ENCODE results near the gene RECK. TPM values are rescaled to one million over a fixed set of nuclear protein-coding genes. Genes with fewer than 3 reads are reported as not detected.

The RECK gene
- total RNA-seq, 1 donor from 2014 or later = 4.6 TPM

DNA sequence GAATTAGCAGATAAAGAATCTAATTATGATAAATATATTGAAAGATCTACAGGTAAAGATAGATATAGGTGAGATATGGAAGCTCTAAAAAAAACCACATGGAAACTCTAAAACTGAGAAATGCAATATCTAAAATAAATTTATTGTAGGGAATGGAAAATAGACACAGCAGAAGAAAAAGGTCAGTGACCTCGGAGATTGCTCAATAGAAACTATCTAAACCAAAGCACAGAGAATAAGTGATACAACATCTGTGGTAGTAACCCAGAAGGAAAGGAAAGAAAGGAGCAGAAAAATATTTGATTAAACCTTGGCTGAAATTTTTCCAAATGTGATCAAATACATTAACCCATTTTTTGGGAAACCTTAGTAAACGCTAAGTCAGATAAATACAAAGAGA is 56.7 kb downstream of the RECK start:
- no peak for DNase-seq
- intact Hi-C loops (cut with DNase I) = loop anchor here (10.0 kb wide), 1 partner anchor 241 kb away; no protein-coding TSS in a partner anchor
- no peak for ATAC-seq (ENCODE audit: poor library complexity)

DNA sequence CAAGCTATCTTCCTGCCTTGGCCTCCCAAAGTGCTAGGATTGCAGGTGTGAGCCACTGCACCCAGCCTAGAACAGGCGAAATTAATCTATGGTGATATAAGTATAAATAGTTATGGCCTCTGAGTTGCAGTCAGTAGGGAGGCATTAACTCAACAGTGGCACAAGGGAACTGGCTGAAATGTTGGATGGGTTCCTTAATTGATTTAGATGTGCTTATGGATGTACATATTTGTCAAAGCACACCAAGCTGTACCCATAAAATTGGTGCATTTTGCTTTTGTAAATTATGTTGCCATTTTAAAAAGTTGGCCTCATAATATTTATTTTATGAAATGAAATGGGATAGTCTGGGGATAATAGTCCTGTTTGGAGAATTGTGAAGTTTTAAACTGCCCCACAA is 63.0 kb downstream of the RECK start:
- DNase-seq = no peak
- intact Hi-C loops (cut with DNase I) = loop anchor here (10.0 kb wide), 1 partner anchor 235 kb away; no protein-coding TSS in a partner anchor

DNA sequence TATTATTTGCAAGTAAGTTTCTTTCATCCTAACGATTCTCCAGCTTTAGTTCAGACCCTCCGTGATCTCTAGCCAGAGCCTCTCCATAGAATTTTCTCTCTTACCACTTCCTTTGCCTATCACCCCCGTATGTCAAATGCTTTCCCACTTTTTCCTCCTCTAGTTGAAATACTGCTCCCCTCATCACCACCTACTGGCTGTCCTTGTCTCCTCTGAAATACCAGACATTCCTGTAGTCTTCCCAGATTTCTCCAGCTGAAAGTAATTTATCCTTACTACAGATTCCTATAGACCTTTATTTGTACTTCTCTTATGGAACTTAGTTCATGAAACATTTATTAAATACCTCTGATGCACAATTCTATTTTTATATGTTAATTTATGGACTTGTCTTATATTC is 63.8 kb downstream of the RECK start:
- intact Hi-C loops (cut with DNase I) = no loop called here
- no peak for DNase-seq

More for the DNA sequence above, 63.0 kb downstream of the RECK start:
- ATAC-seq (ENCODE audit: poor library complexity) = no peak

DNA sequence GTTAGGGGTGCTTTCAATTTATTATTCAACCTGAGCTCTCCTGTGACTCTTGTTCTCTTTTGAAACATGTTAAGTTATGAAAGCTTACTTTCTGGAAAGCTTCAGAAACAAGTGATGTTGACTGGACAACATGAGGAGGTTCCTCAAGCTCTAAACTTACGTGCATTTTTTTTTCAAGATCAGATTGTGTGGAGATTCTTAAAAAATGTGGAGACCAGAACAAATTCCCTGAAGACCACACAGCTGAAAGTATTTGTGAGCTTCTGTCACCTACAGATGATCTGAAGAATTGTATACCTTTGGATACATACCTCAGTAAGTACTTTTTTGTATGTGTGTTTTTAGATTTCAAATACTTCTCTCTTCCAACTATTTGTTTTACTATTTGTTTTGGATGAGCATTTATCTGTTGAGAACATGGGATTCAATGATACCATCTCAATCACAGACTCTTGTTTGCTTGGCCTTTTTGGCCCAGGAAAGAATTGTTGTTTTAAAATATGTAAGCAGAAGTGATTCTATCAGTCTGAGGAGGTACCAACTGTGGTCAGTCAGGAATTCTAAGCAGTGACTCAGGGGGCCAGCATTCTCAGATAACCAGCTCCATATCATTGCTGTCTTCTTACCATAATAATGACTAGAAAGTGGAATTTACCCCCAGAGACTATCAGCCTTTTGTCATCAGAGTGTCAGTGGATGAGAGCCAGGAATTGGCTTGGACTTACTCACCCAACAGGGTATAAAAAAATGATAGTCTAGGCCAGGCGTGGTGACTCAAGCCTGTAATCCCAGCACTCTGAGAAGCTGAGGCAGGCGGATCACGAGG is 65.4 kb downstream of the RECK start:
- no peak for ATAC-seq (ENCODE audit: poor library complexity)
- intact Hi-C loops (cut with DNase I) = no loop called here

More for the DNA sequence above, 63.8 kb downstream of the RECK start:
- ATAC-seq (ENCODE audit: poor library complexity) = no peak

DNA sequence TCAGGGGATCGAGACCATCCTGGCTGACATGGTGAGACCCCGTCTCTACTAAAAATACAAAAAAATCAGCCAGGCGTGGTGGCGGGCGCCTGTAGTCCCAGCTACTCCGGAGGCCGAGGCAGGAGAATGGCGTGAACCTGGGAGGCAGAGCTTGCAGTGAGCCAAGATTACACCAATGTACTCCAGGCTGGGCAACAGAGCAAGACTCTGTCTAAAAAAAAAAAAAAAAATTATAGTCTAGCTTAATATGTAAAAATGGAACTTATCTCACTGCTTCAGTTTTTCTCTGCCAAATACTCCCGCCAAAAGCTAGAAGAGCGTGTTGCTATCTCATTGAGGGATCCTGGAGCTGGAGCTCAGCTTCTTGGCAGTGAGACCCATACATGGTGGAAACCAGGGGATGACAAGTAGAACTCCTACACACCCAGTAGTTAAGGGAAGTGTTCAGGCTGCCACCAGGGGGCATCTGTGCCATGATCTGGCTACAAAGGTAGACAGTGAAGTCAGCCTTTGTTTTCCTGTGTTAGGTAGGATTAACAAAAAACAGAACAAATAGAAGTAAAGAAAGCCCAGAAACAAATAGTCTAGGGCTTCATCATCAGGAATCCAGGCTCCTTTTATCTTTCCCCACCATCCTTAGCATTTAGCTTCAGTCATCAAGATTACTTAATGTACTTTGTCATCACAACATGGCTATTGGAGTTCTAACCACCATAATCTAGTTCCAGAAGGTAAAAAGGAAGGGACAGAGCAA is 66.2 kb downstream of the RECK start:
- DNase-seq (peak; percentile 90), ATAC-seq (ENCODE audit: poor library complexity) (peak; percentile 96)
- intact Hi-C loops (cut with DNase I) = loop anchor here (1.0 kb wide), 1 partner anchor 63 kb away; no protein-coding TSS in a partner anchor

More for the DNA sequence above, 65.4 kb downstream of the RECK start:
- no peak for DNase-seq

DNA sequence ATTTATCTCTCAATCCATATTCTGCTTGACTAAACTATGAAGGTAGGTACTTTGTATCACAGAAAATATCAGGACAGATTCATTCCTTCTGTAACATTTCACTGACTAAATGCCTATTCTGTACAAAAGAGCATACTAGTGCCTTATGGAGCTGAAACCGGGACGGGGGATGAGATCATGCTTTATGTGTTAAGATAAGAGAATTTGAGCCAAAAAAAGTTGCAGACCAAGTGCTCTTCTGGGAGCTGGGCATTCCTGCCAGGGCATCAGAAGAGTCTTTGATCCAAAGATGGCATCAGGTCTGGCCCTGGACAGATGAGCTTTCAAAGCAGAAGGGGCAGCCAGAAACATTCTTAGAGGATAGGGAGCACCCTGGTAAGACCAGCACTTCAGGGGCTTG is 72.4 kb downstream of the RECK start:
- intact Hi-C loops (cut with DNase I) = no loop called here
- no peak for DNase-seq
- no peak for ATAC-seq (ENCODE audit: poor library complexity)

DNA sequence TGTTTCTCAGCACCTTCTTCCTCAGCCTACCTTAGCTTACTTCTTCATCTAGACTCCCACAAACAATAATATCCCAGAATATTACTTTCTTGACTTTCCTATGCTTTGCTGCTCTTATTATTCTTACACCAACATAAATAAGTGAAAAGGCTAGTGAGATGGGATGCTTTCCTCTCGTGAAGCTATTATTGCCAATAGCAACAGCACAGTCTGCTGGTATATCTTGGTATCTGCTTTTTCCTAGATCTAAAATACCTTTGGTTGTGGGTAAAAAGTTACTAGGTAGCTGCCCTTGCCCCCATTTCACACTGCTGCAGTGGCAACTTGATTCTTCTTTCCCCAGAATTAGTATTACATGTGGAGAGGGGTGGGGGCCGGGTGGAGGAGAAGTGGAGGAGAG is 73.7 kb downstream of the RECK start:
- intact Hi-C loops (cut with DNase I) = no loop called here
- no peak for DNase-seq

DNA sequence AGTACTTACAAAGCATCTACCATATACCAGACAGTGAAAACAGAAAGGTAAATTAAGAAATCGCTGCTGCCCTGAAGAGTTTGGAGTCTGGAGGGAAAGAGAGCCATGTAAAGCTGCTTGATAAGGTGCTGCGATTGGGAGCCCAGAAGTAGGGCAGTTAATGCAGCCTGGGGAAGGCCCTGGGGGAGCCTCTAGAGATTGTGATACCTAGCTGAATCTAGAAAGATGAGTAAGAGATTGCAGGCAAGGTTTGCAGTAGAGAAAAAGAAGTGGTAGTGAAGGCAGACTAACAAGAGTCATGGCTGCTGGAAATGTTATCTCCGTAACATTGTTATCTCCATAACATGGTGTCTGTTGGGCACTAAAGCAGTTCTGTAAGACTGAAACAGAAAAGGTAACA is 75.8 kb downstream of the RECK start:
- intact Hi-C loops (cut with DNase I) = no loop called here
- no peak for ATAC-seq (ENCODE audit: poor library complexity)
- DNase-seq = no peak

More for the DNA sequence above, 73.7 kb downstream of the RECK start:
- ATAC-seq (ENCODE audit: poor library complexity) = no peak

DNA sequence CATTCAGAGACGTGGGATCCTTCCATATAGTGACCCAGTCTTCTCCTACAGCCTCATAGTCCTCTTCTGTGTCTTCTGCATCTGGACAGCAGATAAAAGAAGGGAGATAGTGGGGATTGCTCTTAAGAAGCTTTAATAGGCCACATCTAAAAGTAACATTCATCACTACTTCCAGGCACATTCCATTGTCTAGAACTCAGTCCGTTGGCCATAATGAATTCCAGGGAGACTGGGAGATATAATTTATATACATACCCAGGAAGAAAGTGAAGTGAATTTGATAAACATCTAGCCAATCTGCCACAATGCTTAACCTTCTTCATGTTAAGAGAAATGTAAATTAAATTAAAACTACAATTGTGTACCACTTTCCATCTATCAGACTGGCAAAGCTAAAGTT is 77.3 kb downstream of the RECK start:
- DNase-seq (no peak), ATAC-seq (ENCODE audit: poor library complexity) (no peak)
- intact Hi-C loops (cut with DNase I) = no loop called here

DNA sequence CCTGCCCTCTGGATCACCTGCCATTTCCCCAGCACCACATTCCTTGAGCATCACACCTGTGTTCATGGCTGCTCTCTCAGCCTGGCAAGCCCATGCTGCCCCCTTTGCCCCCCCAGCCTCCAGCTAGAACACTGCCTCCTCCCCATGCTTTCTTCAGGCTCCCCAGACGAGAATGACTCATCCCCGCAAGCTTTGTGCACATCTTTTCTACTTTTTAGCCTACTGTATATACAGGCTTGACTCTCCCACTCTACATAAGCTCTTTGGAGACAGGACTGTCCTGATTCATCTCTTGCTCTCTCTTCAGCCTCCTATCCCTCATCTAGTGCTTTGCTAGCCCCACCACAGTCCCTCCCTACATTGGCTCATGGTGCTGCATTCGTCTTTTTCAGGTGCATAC is 79.9 kb downstream of the RECK start:
- DNase-seq (no peak), ATAC-seq (ENCODE audit: poor library complexity) (no peak)
- intact Hi-C loops (cut with DNase I) = no loop called here

DNA sequence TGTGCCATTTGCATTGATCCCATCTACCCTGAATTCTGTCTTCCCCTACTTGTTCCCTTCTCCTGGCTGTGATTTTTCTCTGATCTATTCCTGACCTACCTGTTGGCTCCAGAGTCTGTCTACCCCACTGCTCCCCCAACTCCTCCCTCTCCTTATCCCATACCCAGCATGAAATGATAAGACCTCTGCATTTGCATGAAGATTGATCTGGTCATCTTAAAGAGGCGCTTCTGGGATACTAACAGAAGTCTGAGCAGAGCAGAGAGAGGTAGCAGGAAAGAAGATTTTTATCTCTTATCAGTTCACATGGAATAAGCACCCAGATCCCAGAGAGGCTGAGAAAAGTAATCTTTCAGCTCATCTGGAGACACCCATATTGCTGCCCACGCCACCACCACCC is 81.5 kb downstream of the RECK start:
- intact Hi-C loops (cut with DNase I) = no loop called here
- no peak for DNase-seq
- ATAC-seq (ENCODE audit: poor library complexity) = no peak

DNA sequence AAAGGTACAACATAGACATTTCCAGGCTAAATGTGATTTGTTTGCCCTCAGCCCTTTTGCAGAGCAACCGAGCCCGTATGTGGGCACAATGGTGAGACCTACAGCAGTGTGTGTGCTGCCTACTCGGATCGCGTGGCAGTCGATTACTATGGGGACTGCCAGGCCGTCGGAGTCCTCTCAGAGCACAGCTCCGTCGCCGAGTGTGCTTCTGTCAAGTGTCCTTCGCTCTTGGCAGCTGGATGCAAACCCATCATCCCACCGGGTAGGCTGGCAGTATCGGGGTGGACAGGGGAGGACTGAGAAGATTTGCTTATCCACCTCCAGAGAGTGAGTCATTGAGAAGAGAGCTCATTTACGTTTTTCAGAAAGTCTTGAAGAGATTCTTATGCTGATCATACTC is 82.0 kb downstream of the RECK start:
- intact Hi-C loops (cut with DNase I) = no loop called here
- ATAC-seq (ENCODE audit: poor library complexity) (no peak), DNase-seq (no peak)

DNA sequence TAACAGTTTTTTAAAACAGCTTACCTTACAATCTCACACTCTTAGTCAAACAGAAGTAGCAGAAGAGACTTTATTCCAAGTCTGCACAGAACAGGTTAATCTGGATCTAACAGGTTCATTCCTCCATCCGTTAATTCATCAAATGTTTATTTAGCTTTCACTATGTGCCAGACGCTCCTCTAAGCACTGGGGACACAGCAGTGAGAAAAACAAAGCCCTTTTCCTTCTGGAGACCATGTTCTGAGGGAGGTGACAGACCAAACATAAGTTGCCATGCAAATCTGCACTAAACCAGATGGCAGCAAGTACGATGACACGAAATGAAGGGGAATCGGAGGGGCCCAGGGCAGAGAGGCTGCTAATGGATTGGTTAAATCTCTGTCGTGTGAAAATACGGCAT is 82.8 kb downstream of the RECK start:
- DNase-seq (no peak), ATAC-seq (ENCODE audit: poor library complexity) (no peak)
- intact Hi-C loops (cut with DNase I) = no loop called here

DNA sequence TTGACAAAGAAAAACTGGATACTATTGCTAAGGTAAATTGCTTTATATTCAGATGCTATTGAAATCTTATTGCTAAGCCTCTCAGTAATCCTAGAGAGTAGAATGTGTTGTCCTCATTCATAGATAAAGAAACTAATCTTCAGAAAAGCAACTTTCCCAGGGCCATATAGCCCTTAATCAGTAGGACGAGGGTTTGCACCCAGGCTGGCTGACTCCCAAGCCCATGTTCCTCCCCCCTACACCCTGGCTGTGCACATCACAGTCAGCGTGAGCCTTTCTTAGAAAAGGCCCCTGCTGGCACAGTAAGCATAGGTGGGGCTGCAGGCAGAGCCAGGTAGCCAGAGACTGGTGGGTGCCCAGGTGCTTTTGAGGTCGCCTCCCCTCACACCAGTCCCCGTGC is 84.0 kb downstream of the RECK start:
- ATAC-seq (ENCODE audit: poor library complexity) (no peak), DNase-seq (no peak)
- intact Hi-C loops (cut with DNase I) = no loop called here

DNA sequence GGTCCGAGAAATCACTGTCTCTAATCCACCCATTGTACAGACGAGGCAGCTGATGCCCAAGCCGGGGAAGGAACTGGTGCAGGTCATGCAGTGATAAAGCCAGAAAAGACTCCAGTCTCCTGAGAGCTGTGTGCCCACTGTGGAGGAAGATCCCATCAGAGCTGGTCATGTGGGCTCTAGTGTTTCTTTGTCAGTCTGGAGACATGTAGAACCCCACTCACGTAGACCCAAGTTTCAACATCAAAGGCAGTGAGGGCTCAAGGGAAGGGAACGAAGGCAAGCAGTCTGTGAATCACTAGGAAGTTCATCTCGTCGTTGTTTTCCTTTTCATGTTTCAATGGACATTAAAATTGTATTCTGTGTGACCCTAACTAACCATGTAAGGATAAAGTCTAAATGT is 85.3 kb downstream of the RECK start:
- ATAC-seq (ENCODE audit: poor library complexity) = no peak

DNA sequence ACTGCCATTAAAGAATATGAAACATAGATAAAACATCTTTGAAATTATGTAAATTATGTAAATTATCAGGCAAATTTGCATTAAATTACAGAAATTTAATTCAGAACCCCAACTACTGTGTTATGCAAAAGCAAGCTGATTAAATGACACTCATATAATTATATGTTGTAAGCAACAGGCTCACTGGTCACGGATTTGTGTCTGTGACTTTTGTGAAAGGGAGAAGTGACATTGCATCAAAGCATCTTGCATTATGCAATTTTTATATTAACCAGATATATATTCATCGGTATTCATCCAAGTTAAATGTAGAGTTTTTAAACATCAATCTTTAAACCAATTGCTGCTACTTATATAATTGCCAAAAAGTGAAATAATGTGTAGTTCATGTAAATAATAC is 86.8 kb downstream of the RECK start:
- DNase-seq (no peak), ATAC-seq (ENCODE audit: poor library complexity) (no peak)
- intact Hi-C loops (cut with DNase I) = no loop called here

More for the DNA sequence above, 85.3 kb downstream of the RECK start:
- no peak for DNase-seq
- intact Hi-C loops (cut with DNase I) = no loop called here

DNA sequence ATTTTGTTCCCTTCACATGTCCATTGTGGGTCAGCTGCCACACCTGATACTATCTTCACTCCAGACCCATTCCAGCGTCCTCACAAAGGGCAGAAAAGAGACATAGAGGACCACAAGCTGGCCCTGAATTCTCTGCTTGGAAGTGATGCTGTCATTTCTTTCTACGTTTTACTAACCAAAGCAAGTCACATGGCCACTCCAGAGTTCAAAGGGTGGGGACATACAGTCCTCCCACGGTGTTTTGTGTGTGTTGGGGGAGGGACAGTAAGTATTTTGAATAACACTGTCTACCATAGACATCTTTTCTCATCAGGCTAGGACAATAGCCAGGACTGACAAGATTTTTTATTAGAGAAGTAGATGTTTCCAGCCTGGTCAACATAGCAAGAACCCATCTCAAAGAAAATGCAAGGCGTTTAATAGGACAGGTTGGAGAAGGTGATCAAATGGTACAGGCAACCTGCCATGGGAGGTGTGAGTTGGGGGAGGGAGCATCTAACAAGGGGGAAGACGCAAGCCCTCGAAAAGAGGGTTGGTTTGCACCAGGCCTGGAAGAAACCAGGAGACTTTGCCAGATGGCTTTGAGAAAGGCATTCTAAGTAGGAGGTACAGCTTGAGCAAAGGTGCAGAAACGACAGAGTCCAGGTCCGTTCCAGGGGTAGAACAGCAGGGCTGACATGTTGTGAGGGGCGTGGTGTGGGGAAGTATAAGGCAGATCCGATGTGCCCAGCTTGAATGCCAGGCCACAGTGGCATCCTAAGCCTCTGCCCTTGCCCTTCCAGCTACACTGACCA is 88.5 kb downstream of the RECK start:
- ATAC-seq (ENCODE audit: poor library complexity) (no peak), DNase-seq (no peak)
- intact Hi-C loops (cut with DNase I) = no loop called here

DNA sequence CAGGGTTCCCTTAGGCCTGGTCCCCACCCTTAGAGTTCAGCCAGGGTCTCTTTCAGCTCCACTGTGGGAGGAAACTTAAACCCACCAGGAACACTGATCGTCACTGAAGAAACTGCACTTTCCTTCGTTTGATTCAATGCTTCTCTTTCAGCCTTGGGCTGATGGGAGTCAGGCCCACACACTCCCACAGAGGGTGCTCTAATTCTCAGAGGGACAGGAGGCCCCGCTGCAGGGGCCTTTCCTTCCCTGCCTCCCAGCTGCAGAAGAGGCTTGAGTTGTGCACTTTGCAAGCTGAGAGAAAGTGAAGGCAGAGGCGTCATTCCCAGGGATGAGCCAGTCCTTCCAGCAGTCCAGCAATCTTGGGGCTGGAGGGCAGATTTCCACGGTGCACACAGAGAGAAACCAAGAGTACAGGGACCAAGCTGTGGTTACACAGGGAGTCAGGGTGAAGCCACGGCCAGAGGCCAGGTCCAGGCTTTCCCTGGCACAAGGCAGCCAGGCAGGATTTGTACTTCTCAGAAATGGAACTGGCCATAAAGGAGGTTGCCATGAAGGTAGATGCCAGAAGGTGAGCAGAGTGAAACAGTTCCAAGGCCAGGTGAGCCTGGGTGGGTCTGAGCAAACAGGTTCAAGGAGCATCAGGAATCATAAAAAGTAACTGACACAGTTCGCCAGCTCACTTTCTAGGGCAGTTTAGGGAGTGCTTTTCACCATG is 89.5 kb downstream of the RECK start:
- DNase-seq (no peak), ATAC-seq (ENCODE audit: poor library complexity) (no peak)
- intact Hi-C loops (cut with DNase I) = no loop called here

Data from Right ventricle myocardium superior (tissue), 1 donor.